WTC11 (cell line): Measurements from ENCODE around the gene ZNF615.

Source experiments
- JUN ChIP-seq: sonication (generic); formaldehyde crosslinking; IDR thresholded peaks from 2 replicates; pipeline ENCODE4 v1.8.0; 2023; ENCODE audit warnings: mild to moderate bottlenecking, missing genetic modification reagents
- RELA ChIP-seq: sonication (generic); formaldehyde crosslinking; IDR thresholded peaks from 2 replicates; pipeline ENCODE4 v1.8.1; 2022; ENCODE audit warnings: missing genetic modification reagents, mild to moderate bottlenecking, borderline replicate concordance
- ZNF423 ChIP-seq: fragments of 250-450 bp; sonication (Bioruptor Pico); IDR thresholded peaks from 2 replicates; pipeline ENCODE4 v2.1.2; 2022; ENCODE audit warnings: mild to moderate bottlenecking, moderate library complexity
- TF ChIP-seq, protein P1 (sequence below): sonication (generic); formaldehyde crosslinking; IDR thresholded peaks from 2 replicates; pipeline ENCODE4 v1.8.0; 2022; ENCODE audit warnings: mild to moderate bottlenecking, missing genetic modification reagents
- TF ChIP-seq, protein P2 (sequence below): fragments of 200-600 bp; IDR thresholded peaks from 2 replicates; pipeline ENCODE4 v1.8.0; 2022; ENCODE audit warnings: antibody characterized with exemption
- TF ChIP-seq, protein P3 (sequence below): sonication (generic); formaldehyde crosslinking; IDR thresholded peaks from 2 replicates; pipeline ENCODE4 v1.8.1; 2023; ENCODE audit warnings: mild to moderate bottlenecking, missing genetic modification reagents, moderate library complexity
- TF ChIP-seq, protein P4 (sequence below): sonication (generic); formaldehyde crosslinking; IDR thresholded peaks from 2 replicates; pipeline ENCODE4 v1.8.0; 2022; ENCODE audit warnings: mild to moderate bottlenecking, missing genetic modification reagents

DNA sequence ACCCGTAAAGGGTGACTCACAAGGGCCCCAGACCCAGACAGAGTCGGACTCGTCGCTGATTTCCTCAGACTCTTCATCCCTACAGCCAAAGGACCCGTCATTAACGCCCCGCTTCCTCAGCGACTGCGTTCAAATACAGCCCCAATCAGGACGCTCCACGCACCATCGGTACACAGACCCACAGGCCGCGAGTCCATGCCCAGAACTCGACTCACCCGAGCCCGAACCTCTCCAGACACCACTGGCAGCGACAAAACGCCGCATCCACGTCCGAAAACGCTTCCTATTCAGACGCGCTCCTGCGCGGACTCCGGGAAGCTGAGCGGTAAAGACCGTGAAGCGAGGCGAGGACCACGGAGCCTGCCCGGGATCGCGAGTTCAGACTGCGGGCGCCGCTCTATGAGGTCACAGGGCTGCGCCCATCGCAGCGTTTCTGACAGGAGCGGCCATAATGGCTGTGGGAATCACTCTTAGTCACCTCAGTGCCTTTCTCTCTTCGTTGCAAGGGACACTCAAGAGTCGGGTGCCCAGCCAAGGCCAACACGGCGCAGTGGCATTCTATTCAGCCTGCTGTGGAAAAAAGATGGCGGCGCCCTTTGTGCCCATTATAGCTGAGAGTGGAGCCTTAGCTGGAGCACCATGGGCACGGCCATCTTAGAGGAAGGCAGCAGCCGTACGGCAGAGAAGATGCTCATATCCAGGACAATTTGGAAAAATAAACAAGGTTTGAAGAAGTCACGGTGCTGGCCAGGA is 20.2 kb upstream of the ZNF615 start, which contains the start of gene ZNF614:
- TF ChIP-seq RELA (no peak), JUN (no peak), ZNF423 (CRISPR knock-in tag) (no peak)
- TF ChIP-seq, protein P1, sequence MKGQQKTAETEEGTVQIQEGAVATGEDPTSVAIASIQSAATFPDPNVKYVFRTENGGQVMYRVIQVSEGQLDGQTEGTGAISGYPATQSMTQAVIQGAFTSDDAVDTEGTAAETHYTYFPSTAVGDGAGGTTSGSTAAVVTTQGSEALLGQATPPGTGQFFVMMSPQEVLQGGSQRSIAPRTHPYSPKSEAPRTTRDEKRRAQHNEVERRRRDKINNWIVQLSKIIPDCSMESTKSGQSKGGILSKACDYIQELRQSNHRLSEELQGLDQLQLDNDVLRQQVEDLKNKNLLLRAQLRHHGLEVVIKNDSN (CRISPR knock-in tag) = no peak
- TF ChIP-seq, protein P2, sequence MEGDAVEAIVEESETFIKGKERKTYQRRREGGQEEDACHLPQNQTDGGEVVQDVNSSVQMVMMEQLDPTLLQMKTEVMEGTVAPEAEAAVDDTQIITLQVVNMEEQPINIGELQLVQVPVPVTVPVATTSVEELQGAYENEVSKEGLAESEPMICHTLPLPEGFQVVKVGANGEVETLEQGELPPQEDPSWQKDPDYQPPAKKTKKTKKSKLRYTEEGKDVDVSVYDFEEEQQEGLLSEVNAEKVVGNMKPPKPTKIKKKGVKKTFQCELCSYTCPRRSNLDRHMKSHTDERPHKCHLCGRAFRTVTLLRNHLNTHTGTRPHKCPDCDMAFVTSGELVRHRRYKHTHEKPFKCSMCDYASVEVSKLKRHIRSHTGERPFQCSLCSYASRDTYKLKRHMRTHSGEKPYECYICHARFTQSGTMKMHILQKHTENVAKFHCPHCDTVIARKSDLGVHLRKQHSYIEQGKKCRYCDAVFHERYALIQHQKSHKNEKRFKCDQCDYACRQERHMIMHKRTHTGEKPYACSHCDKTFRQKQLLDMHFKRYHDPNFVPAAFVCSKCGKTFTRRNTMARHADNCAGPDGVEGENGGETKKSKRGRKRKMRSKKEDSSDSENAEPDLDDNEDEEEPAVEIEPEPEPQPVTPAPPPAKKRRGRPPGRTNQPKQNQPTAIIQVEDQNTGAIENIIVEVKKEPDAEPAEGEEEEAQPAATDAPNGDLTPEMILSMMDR = no peak
- TF ChIP-seq, protein P3, sequence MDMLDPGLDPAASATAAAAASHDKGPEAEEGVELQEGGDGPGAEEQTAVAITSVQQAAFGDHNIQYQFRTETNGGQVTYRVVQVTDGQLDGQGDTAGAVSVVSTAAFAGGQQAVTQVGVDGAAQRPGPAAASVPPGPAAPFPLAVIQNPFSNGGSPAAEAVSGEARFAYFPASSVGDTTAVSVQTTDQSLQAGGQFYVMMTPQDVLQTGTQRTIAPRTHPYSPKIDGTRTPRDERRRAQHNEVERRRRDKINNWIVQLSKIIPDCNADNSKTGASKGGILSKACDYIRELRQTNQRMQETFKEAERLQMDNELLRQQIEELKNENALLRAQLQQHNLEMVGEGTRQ (CRISPR knock-in tag) = no peak
- TF ChIP-seq, protein P4, sequence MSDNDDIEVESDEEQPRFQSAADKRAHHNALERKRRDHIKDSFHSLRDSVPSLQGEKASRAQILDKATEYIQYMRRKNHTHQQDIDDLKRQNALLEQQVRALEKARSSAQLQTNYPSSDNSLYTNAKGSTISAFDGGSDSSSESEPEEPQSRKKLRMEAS (CRISPR knock-in tag) = peak; percentile 87
